Measurements from ENCODE around the gene NSG1. TPM values are rescaled to one million over a fixed set of nuclear protein-coding genes. Genes with fewer than 3 reads are reported as not detected.

The NSG1 gene
- total and polyA plus RNA-seq, 2 donors (not counting 1 experiment from before 2014, with no cell fraction given): 0.17 to 1.1 TPM

- no peaks in the 10 kb centered on the region for H3K36me3 ChIP-seq (ENCODE audit: control insufficient read depth, insufficient read depth, low read length)
- H4K20me1 ChIP-seq (ENCODE audit: control insufficient read depth, extremely low read depth, insufficient read depth, low read length): no peaks in the 10 kb centered on the region
- H3K4me3 ChIP-seq (replicated peaks in 1 of 4; ENCODE audit: control extremely low read depth in 1 of 4, insufficient read depth in 1 of 4, low read depth in 3 of 4, low read length in 4 of 4): no peak overlapping the region
- H3K9me3 ChIP-seq (ENCODE audit: control insufficient read depth, insufficient read depth, low read depth, low read length): no peaks in the 10 kb centered on the region
- H3K79me2 ChIP-seq (ENCODE audit: control insufficient read depth, insufficient read depth, low read length): no peaks in the 10 kb centered on the region
- no peak overlapping the region for H3K27ac ChIP-seq (ENCODE audit: insufficient read depth, low read length)
- H2AFZ ChIP-seq (ENCODE audit: low read length): no peak overlapping the region
- TF ChIP-seq EZH2 (IDR thresholded peaks at IDR 0.05; ENCODE audit: low read length, missing control alignments) (no peak), CTCF (conservative IDR thresholded peaks at IDR 0.05 in 1 of 2, IDR thresholded peaks at IDR 0.05 in 1 of 2; ENCODE audit: low read depth in 1 of 2, low read length in 2 of 2) (no peak)
- no peak overlapping the region for H3K4me2 ChIP-seq (ENCODE audit: extremely low read depth, insufficient read depth, low read length)
- no peaks in the 10 kb centered on the region for H3K4me1 ChIP-seq (ENCODE audit: control insufficient read depth, extremely low read depth, insufficient read depth, low read length)
- H3K27me3 ChIP-seq (ENCODE audit: control insufficient read depth, insufficient read depth, low read length): peaks cover 45% of the 10 kb centered on the region
- DNase-seq (ENCODE audit: low read depth in 2 of 2): no peak
- no peak overlapping the region for H3K9ac ChIP-seq (ENCODE audit: insufficient read depth, low read length)
Measured at GRCh38 chr4:4392501-4393183, 5.7 kb downstream of the NSG1 start.

- peak; percentile 24 to 69 for DNase-seq (ENCODE audit: low read depth in 2 of 2)
- TF ChIP-seq CTCF (conservative IDR thresholded peaks at IDR 0.05 in 1 of 2, IDR thresholded peaks at IDR 0.05 in 1 of 2; ENCODE audit: low read depth in 1 of 2, low read length in 2 of 2) (no peak), EZH2 (IDR thresholded peaks at IDR 0.05; ENCODE audit: low read length, missing control alignments) (no peak)
- H3K4me1 ChIP-seq (ENCODE audit: control insufficient read depth, extremely low read depth, insufficient read depth, low read length): no peaks in the 10 kb centered on the region
- H2AFZ ChIP-seq (ENCODE audit: low read length): no peak overlapping the region
- H4K20me1 ChIP-seq (ENCODE audit: control insufficient read depth, extremely low read depth, insufficient read depth, low read length): no peaks in the 10 kb centered on the region
- H3K27ac ChIP-seq (ENCODE audit: insufficient read depth, low read length): no peak overlapping the region
- H3K27me3 ChIP-seq (ENCODE audit: control insufficient read depth, insufficient read depth, low read length): peaks cover 29% of the 10 kb centered on the region
- H3K4me2 ChIP-seq (ENCODE audit: extremely low read depth, insufficient read depth, low read length): no peak overlapping the region
- no peaks in the 10 kb centered on the region for H3K36me3 ChIP-seq (ENCODE audit: control insufficient read depth, insufficient read depth, low read length)
- no peak overlapping the region for H3K4me3 ChIP-seq (replicated peaks in 1 of 4; ENCODE audit: control extremely low read depth in 1 of 4, insufficient read depth in 1 of 4, low read depth in 3 of 4, low read length in 4 of 4)
- H3K79me2 ChIP-seq (ENCODE audit: control insufficient read depth, insufficient read depth, low read length): no peaks in the 10 kb centered on the region
- H3K9me3 ChIP-seq (ENCODE audit: control insufficient read depth, insufficient read depth, low read depth, low read length): no peaks in the 10 kb centered on the region
- H3K9ac ChIP-seq (ENCODE audit: insufficient read depth, low read length): no peak overlapping the region
Measured at GRCh38 chr4:4394644-4395043, 7.7 kb downstream of the NSG1 start.

GRCh38 chr4:4395371-4395770 lies 8.5 kb downstream of the NSG1 start:
- TF ChIP-seq EZH2 (IDR thresholded peaks at IDR 0.05; ENCODE audit: low read length, missing control alignments) (no peak), CTCF (conservative IDR thresholded peaks at IDR 0.05 in 1 of 2, IDR thresholded peaks at IDR 0.05 in 1 of 2; ENCODE audit: low read depth in 1 of 2, low read length in 2 of 2) (no peak)
- Histone ChIP-seq H3K27me3 (ENCODE audit: control insufficient read depth, insufficient read depth, low read length) (peaks cover 26% of the 10 kb centered on the region), H3K4me1 (ENCODE audit: control insufficient read depth, extremely low read depth, insufficient read depth, low read length) (no peaks in the 10 kb centered on the region), H3K4me2 (ENCODE audit: extremely low read depth, insufficient read depth, low read length) (no peak overlapping the region), H3K9me3 (ENCODE audit: control insufficient read depth, insufficient read depth, low read depth, low read length) (no peaks in the 10 kb centered on the region), H2AFZ (ENCODE audit: low read length) (no peak overlapping the region), H3K36me3 (ENCODE audit: control insufficient read depth, insufficient read depth, low read length) (no peaks in the 10 kb centered on the region), H3K79me2 (ENCODE audit: control insufficient read depth, insufficient read depth, low read length) (no peaks in the 10 kb centered on the region), H3K4me3 (replicated peaks in 1 of 4; ENCODE audit: control extremely low read depth in 1 of 4, insufficient read depth in 1 of 4, low read depth in 3 of 4, low read length in 4 of 4) (no peak overlapping the region), H3K9ac (ENCODE audit: insufficient read depth, low read length) (no peak overlapping the region), H4K20me1 (ENCODE audit: control insufficient read depth, extremely low read depth, insufficient read depth, low read length) (no peaks in the 10 kb centered on the region), H3K27ac (ENCODE audit: insufficient read depth, low read length) (no peak overlapping the region)
- DNase-seq (ENCODE audit: low read depth in 2 of 2): no peak

All from fibroblast of lung (primary cell).